GM12878 (cell line): Measurements from ENCODE around the gene NUAK1.

ENCODE experiments used
- CHD2 ChIP-seq: IDR thresholded peaks from 2 replicates; pipeline ENCODE4 v1.6.1; 2011; ENCODE audit warnings: low read depth, low read length, improper control_type of control experiment, borderline replicate concordance
- CTCF ChIP-seq, 3 experiments: IDR thresholded peaks in 2 of 3; conservative IDR thresholded peaks in 1 of 3; 2 replicates each; pipeline ENCODE4 v1.5.1; 2011; ENCODE audit warnings: low read depth in 3 of 3, low read length in 3 of 3, mild to moderate bottlenecking in 3 of 3, control low read depth in 2 of 3, moderate library complexity in 2 of 3, inconsistent platforms in 1 of 3, mixed read lengths in 1 of 3; ENCODE audit not compliant: control insufficient read depth in 2 of 3, insufficient read depth in 1 of 3; ENCODE audit errors: extremely low read depth in 1 of 3
- EZH2 ChIP-seq: IDR thresholded peaks from 2 replicates; pipeline ENCODE4 v1.6.1; 2012; ENCODE audit warnings: low read depth, mild to moderate bottlenecking, control low read depth, inconsistent platforms, low read length, borderline replicate concordance; ENCODE audit not compliant: control insufficient read depth
- GABPA ChIP-seq: IDR thresholded peaks from 2 replicates; pipeline ENCODE4 v1.6.1; 2014; ENCODE audit warnings: antibody characterized with exemption, low read depth, mild to moderate bottlenecking, inconsistent platforms
- HDAC2 ChIP-seq: fragments of 200-600 bp; sonication (generic); IDR thresholded peaks from 2 replicates; pipeline ENCODE4 v1.6.1; 2017
- MTA2 ChIP-seq: fragments of 450-650 bp; IDR thresholded peaks from 2 replicates; pipeline ENCODE4 v1.6.1; 2016; ENCODE audit warnings: low read depth, mild to moderate bottlenecking, moderate library complexity
- NR2C2 ChIP-seq: IDR thresholded peaks from 2 replicates; pipeline ENCODE4 v1.6.1; 2011; ENCODE audit warnings: borderline replicate concordance, low read depth; ENCODE audit not compliant: control insufficient read depth, insufficient read length
- POLR2A ChIP-seq: IDR thresholded peaks from 2 replicates; pipeline ENCODE4 v1.6.1; 2011; ENCODE audit warnings: low read depth, mild to moderate bottlenecking, low read length

GRCh38 chr12:106054049-106054448 is 84.7 kb downstream of the NUAK1 start:
- TF ChIP-seq GABPA = no peak
- TF ChIP-seq CHD2 = no peak
- TF ChIP-seq POLR2A = no peak
- TF ChIP-seq NR2C2 = no peak
- TF ChIP-seq CTCF (IDR thresholded peaks at IDR 0.05 in 2 of 3, conservative IDR thresholded peaks at IDR 0.05 in 1 of 3; ENCODE audit: control insufficient read depth in 2 of 3, extremely low read depth in 1 of 3, insufficient read depth in 1 of 3, low read depth in 3 of 3, low read length in 3 of 3) = no peak
- TF ChIP-seq MTA2 = no peak
- no peak for TF ChIP-seq EZH2
- no peak for TF ChIP-seq HDAC2
